Fibroblast of villous mesenchyme (primary cell): ENCODE data around the gene VPS8. TPM values are rescaled to one million over a fixed set of nuclear protein-coding genes. Genes with fewer than 3 reads are reported as not detected.
"Not testable (repeated sequence)": the region's sequence is repeated elsewhere in the genome, so short reads cannot be mapped to it uniquely, and the experiment has no call there.

Source experiments
- DNase-seq: peaks from one replicate; pipeline ENCODE4 v3.0.0-alpha.2; 2010; ENCODE audit warnings: low read depth
- H3K4me3 ChIP-seq: 2 replicates; pipeline ENCODE4 v1.5.1; 2011; ENCODE audit warnings: low read depth, mild to moderate bottlenecking, low read length
- total RNA-seq: library from RNA; depleted of rRNA; stranded (reverse); fragments of >200 nt; gene quantifications from 2 replicates; pipeline ENCODE4 v1.2.3, GENCODE V29; 2012
- TF ChIP-seq, protein P1 (sequence below): IDR thresholded peaks from 2 replicates; pipeline ENCODE4 v1.5.1; 2012; ENCODE audit warnings: low read depth, mild to moderate bottlenecking, low read length; ENCODE audit not compliant: insufficient read depth

Gene VPS8
- total RNA-seq, 1 donor: 92.8 TPM

DNA sequence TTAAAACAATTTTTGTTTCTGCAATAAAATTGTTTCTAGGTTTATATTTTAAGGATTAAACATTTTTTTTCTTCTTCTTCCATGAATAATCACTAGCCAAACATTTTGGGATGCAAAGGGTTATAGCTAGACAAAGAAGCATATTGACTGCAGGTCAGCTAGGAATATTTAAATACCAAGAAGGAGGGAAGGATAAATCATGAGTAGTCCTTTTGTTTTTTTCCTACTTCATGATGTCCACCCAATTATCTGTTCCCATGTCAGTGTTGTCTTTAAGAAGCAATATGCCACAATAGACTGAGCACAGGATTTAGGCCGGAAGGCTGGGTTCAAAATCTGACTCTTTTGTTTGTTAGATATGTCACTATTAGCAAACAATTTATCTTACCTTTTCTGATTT, 82.1 kb downstream of the VPS8 start:
- no peak overlapping the region for H3K4me3 ChIP-seq
- no peak for DNase-seq
- TF ChIP-seq, protein P1, sequence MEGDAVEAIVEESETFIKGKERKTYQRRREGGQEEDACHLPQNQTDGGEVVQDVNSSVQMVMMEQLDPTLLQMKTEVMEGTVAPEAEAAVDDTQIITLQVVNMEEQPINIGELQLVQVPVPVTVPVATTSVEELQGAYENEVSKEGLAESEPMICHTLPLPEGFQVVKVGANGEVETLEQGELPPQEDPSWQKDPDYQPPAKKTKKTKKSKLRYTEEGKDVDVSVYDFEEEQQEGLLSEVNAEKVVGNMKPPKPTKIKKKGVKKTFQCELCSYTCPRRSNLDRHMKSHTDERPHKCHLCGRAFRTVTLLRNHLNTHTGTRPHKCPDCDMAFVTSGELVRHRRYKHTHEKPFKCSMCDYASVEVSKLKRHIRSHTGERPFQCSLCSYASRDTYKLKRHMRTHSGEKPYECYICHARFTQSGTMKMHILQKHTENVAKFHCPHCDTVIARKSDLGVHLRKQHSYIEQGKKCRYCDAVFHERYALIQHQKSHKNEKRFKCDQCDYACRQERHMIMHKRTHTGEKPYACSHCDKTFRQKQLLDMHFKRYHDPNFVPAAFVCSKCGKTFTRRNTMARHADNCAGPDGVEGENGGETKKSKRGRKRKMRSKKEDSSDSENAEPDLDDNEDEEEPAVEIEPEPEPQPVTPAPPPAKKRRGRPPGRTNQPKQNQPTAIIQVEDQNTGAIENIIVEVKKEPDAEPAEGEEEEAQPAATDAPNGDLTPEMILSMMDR: no peak

GRCh38 chr3:184895350-184895749, 83.4 kb downstream of the VPS8 start:
- TF ChIP-seq, protein P1: no peak
- H3K4me3 ChIP-seq: no peak overlapping the region
- DNase-seq: no peak

DNA sequence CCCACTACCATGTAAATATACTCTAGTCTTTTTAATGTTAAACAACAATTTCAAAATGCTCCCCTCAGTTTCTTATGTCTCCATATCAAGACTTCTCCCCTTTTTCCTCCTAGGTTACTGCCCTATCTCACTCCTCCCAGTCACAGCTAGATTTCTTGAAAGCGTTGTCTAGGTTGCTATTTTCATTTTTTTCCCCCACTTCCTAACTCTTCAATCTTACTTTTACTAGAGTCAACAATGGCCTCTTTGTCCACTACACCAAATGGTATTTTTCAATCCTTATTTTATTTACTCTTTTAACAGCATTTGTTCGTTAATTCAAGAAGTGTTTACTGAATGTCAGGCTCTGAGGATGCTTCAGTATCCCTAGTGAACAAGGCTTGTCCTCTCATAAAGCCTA, 84.4 kb downstream of the VPS8 start:
- no peak overlapping the region for H3K4me3 ChIP-seq
- DNase-seq: no peak
- TF ChIP-seq, protein P1: no peak

DNA sequence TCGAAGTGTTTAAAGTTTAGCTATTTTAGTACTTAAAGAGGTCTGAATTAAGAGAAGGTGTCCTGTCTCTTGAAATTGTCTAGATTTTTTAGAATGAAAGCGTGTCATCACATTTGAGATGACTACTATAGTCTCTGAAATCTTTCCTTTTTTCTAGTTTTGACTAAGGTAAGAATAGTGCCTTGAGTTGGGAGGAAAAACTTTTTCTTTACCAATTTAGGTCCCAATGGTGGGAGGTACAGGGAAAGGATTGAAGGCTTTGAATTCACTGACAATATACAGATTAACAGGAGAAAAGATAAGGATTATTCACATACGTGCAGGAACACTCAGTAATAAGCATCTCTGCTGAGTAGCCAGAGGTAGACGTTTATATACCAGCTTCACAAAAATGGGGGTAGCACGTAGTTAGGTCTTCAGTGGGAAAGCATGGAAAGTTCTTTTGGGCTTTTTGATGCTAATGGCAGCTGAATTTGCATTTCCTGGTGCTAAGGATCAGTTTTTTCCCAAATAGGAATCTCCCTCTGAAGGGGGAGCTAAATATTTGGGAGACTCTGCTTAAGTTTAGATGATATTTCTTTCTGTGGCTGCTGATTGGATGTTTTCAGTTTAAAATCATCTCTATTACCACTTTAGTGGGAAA, 88.1 kb downstream of the VPS8 start:
- TF ChIP-seq, protein P1: no peak
- DNase-seq: no peak
- H3K4me3 ChIP-seq: no peak overlapping the region

DNA sequence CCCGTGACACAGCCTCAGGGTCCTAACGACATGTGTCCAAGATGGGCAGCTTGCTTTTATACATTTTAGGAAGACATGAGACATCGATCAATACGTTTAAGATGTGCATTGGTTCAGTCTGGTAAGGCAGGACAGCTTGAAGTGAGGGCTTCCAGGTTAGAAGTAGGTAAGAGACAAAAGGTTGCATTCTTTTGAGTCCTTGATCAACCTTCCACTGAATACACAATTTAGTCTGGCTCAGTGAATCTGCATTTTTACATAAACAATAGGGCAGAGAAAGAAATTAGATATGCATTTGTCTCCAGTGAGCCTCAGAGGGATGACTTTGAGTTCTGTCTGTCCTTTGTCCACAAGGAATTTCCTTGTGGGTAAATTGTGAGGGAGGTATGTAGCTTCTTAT, 95.1 kb downstream of the VPS8 start:
- DNase-seq: not testable (repeated sequence)

DNA sequence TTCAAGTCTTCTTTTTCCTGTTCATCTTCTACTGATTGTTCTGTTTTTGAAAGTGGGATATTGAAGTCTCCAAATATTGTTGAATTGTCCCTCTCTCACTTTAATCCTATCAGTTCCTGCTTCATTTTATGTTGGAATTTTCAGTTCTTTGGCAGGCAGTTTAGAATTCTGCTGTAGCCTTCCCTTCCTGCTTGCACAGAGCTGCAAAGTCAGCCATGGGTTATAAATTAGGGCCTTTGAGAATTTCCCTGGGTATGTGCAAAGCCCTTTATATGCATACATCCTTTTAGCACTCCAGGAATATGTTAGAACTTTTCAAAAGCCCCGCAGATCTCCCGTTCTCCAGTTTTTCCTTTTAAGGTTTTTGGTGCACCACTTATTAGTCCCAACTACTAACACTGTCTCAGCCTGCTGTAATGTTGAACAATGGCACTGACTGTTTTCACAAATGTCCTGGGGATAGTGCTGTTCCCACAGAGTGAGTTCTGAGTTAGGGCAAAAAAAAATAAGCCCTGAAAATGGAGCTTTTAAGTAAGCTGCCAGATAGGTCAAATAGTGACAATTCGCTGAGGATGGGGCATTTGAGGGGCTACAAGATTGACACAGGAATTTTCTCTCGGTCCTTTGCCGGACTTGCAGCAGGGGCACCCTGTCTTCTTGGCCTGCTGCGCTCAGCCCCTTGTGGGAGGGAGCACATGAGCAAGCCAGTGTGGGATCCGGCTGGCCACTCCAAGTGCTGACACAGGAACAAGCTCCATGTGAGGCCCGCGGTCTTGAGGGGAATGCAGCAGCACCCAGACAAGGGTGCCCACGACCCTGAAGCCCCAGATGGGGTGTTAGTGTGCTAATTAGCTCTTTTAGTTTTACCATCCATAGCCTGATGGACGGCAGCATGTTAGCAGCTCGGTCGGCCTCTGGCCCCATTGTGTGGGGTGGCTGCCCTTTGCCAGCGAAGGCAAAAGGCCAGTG, 96.0 kb downstream of the VPS8 start:
- no peak overlapping the region for H3K4me3 ChIP-seq
- TF ChIP-seq, protein P1: no peak
- no peak for DNase-seq

More for the DNA sequence above, 95.1 kb downstream of the VPS8 start:
- not testable (repeated sequence) for H3K4me3 ChIP-seq

DNA sequence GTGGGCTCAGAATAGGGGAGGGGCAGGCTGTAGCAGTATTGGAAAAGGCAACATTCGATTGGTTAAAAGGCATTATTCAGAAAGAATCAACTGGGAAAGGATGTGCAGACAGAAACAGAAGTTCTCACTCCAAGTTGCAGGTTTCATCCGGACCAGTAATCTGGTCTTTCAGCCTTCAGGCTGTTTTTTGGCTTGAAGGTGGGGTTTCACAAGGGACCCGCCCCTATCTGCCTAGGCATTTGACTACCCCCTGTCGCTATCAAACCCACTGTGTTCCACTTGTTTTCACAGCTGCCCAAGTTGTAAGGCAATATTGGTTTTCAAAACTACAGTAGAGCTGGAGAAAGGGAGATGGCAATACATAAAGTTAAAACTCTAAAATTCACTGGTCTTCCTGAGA, 96.9 kb downstream of the VPS8 start:
- H3K4me3 ChIP-seq: no peak overlapping the region
- DNase-seq: no peak
- TF ChIP-seq, protein P1: no peak
